Measurements from ENCODE around the gene MT3.

GRCh38 chr16:56583351-56584168 lies 5.8 kb upstream of the MT3 start:
- no peak for TF ChIP-seq CTCF (IDR thresholded peaks at IDR 0.05; ENCODE audit: insufficient read depth, low read length)
- no peak for TF ChIP-seq POLR2AphosphoS5 (IDR thresholded peaks at IDR 0.05; ENCODE audit: low read depth)
